Frontal cortex (tissue), 4 donors: ENCODE measurements around the gene MPV17L2. TPM values are rescaled to one million over a fixed set of nuclear protein-coding genes. Genes with fewer than 3 reads are reported as not detected.
"Not testable (repeated sequence)": the region's sequence is repeated elsewhere in the genome, so short reads cannot be mapped to it uniquely, and the experiment has no call there.

Source experiments
- DNase-seq, 2 donors: peaks; one replicate each; pipeline ENCODE4 v3.0.0; 2012; ENCODE audit warnings: low spot score in 2 of 2
- FAIRE-seq: peaks from 2 replicates; lab custom pipeline; 2012; peaks lifted over from hg19 to GRCh38; lab: Jason Lieb, UNC
- total RNA-seq: library from RNA; depleted of rRNA; stranded (reverse); fragments of >200 nt; gene quantifications from one replicate; pipeline ENCODE4 v1.2.3, GENCODE V29; 2014
- donor health status: control.
- donor health status: control.
- donor health status: control.

Gene MPV17L2
- 4.5 TPM for total RNA-seq

GRCh38 chr19:18192673-18193387 is at the start of gene MPV17L2:
Gene MPV17L2, plus strand, starts transcription at chr19:18193218. Its CDS starts 64 bp downstream, at chr19:18193282.
- FAIRE-seq (peak; percentile 99), DNase-seq (peak; percentile 92 to 93)

DNA sequence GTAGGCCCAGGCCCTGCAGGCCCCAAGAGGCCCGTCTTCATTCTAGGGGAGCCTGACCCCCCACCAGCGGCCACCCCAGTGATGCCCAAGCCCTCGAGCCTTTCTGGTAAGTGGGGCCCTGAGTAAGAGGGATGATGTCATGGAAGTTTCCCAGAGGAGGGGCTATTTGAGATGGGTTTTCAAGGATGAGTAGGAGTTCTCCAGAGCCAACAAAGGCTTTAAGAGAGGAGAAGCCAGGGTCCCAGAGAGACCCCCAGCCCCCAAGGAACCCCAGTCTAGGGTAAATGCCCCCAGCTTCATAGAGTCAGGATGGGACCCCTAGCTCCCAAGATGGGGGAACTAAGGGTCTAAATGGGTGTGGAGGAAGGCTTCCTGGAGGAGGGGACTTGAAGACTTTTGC is 49.1 kb upstream of the MPV17L2 start:
- DNase-seq, result no peak
- FAIRE-seq, result no peak

DNA sequence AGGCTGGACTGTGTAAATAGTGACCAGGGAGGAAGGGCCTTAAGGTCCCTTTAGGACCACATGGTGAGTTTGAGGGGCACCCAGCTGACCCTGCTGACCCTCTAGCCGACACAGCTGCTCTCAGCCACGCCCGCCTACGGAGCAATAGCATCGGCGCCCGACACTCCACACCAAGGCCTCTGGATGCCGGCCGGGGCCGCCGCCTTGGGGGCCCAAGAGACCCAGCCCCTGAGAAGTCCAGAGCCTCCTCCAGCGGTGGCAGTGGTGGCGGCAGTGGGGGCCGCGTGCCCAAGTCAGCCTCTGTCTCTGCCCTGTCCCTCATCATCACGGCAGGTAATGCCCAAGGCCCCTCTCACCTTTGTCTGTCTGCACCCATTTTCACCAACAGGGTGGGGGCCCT is 48.7 kb upstream of the MPV17L2 start:
- no peak for FAIRE-seq

GRCh38 chr19:18144906-18145305 is 48.1 kb upstream of the MPV17L2 start:
- FAIRE-seq, result no peak

More for the DNA sequence above, 48.7 kb upstream of the MPV17L2 start:
- DNase-seq, result no peak

DNA sequence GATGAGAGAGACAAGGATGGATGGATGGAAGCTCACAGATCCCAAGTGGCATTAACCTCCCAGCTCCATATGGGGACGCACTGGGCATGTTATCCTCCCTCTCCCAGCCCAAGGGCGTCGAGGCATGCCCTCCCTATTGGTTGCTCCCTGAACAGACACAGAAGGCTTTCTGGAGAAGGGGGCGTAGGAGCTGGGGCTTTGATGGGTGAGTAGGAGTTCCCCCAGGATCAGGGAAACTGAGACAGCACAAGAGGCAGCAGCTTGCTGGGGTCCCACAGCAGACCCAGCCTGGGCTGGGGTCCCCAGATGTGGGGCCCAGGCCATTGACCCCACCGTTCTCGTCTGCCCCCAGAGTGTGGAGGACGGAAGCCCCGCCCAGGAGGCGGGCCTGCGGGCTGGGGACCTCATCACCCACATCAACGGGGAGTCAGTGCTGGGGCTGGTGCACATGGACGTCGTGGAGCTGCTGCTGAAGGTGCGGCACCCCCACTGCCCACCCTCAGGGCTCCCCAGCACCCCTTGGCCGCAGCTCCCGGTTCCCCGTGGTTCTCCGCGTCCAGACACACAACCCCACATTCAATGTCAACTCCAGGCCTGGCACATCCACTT is 47.5 kb upstream of the MPV17L2 start:
- FAIRE-seq (no peak), DNase-seq (no peak)

More at GRCh38 chr19:18144906-18145305, 48.1 kb upstream of the MPV17L2 start:
- DNase-seq, result no peak

DNA sequence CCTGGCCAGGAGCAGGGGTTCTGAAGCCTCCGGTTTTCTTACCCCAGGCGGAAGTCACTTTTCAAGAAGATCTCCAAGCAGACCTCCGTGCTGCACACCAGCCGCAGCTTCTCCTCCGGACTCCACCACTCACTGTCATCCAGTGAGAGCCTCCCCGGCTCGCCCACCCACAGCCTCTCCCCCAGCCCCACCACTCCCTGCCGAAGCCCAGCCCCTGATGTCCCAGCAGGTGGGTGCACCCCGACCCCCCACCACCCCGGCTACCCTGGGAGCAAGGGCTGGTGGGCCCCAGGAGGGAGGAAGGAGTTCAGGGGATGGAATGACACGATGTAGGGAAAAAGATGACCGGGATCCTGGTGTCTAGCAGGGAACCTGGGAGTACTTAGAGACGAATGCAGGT is 45.6 kb upstream of the MPV17L2 start:
- DNase-seq (no peak), FAIRE-seq (no peak)

- DNase-seq, result no peak
- no peak for FAIRE-seq
Measured at GRCh38 chr19:18149596-18149975, 43.4 kb upstream of the MPV17L2 start.

DNA sequence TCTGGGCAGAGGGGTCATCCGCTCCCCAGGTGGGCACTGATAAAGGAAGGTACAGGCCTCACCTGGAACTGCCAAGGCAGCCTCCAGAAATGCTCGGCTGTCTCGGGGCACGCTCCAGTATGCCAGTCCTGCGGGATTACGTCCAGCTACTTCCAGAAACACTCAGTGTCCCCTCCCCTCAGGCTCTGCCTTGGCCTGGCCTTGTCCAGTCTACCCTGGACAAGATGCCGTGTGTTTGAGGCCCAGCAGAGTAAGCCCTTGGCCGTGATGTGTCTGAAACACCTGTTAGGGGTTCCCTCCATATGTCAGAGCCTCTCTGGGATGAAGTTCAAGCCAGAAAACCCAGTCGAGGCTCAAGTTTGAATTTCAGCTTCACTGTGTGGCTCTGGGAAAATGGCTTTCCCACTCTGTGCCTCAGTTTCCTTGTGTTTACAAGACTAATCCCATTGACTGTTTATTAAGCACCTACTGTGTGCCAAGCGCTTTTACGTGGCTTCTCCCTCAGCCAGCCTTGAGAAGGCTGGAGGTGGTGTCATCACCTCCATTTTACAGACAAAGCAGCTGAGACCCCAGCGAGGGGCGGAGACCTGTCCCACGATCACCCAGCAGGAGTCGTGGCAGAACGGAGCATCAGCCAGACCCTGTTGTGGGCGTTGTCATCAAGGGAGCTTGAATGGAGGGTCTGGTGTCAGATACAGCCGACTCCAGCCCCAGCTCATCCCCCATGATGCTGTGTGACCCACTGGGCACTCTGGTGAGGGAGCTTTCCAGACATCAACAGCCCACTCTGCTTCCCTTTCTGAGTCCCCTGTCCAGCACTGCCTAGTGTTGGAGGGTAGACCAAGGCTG is 42.0 kb upstream of the MPV17L2 start:
- no peak for DNase-seq
- FAIRE-seq, result no peak

DNA sequence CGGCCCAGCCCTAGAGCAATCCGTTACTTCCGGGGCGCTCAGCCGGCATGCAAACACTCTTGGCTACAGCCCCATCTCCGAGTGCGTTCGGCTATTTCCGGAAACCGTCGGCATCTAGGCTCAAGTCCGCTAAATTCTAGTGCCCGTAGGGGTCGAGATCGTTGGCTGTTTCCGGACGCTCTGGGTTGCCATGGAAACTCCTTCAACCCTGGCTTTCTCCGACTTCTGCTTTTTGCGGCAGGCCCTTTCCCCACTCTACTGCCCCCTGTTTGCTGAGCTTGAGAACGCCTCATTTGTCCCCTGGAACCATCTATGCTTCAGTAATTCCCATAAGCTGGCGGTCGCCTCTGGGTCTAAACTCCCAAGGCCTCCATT is 40.6 kb upstream of the MPV17L2 start:
- DNase-seq (peak; percentile 94 to 97), FAIRE-seq (no peak)

GRCh38 chr19:18152817-18153555 is 40.0 kb upstream of the MPV17L2 start, which contains the start of gene PIK3R2:
Gene PIK3R2, plus strand, starts transcription at chr19:18153163. Its CDS starts 2,717 bp downstream, at chr19:18155880.
- DNase-seq, result peak; percentile 98 to 100
- no peak for FAIRE-seq

DNA sequence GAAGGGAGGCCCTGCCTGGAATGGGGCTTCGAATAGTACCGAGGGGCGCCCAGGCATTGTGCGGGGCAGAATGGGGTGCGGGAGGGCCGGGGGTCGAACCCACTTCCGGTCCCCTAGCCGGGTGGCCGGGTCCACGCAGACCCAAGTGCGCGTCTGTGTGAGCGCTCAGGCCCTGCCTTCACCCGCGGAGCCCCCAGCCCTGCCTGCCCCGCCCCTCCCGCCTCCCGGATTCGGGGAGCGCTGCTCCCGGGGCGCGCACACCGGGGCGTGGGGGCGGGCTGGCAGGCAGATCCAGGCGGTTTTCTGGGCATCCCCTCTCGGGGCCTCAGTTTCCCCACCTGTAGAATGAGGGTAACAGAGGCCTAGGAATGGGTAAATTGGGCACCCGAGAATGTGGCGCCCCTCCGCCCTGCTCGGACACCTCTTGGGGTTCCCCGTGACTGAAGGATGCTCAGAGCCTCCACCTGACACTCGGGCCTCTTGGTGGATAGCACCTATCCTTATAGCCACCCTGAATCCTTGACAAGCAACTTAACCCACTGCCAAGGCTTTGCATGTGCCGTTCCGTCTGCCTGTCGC is 39.4 kb upstream of the MPV17L2 start:
- no peak for FAIRE-seq
- DNase-seq, result no peak

DNA sequence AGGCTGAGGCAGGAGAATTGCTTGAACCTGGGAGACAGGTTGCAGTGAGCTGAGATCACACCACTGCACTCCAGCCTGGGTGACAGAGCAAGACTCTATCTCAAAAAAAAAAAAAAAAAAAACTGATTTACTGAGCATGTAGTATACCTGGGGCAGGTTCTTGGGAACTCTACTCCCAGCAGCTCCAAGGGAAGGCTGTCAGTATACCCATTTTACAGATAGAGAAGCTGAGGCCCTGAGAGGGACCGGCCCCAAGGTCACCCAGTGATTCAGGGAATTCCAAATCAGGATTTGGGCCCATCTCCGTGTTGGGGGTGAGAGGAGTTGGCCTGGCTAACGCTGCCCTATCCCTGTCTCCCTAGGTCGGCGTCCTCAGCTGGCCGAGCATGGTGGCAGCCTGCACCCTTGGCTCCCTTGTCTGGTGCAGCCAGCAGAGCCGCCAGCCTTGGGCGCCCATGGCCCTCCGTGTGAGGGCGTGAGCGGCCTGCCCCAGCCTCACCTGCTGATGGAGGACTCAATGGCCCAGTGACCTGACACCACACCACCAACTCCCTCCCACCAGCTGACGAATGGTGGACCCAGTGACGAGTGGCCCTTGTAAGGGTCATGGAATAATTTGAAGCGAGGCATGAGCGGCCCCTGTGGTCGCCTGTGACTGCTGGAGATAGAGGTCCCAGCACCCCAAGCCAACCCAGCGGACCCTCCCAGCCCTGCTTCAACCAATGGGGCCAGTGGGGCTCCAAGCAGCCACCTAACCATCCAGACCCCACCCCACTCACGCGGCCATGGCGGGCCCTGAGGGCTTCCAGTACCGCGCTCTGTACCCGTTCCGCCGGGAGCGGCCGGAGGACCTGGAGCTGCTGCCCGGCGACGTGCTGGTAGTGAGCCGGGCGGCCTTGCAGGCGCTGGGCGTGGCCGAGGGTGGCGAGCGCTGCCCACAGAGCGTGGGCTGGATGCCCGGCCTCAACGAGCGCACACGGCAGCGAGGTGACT is 37.6 kb upstream of the MPV17L2 start:
- FAIRE-seq (no peak), DNase-seq (no peak)

- no peak for DNase-seq
- no peak for FAIRE-seq
Measured at GRCh38 chr19:18156268-18156667, 36.8 kb upstream of the MPV17L2 start.

DNA sequence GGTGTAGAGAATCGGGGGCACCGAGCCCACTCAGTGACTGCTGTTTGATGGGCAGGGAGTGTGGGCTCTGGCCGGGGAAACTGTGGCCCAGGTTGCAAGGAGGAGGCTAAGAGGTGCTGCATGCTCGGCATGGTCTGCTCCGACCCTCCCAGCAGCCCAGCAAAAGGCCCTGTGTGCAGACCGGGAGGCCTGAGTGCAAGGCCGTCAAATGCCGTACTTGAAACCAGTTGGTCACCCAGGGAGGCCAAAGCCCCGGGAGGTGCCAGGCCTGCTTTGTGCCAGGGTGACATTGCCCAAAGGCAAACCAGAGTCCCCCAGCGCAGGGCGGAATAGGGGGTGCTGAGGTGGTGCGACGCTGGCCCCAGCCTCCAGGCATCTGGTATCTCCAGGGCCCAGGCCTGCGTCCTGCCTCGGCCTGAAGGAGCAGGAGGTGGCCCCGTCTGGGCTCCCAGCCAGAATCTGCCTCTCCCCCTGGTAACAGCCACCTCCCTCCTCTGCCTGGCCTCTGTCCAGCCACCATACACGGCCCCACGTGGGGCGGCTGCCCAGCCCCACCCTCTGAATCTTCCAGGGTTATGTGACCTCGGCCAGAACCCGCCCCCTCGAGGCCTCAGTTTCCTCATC is 36.1 kb upstream of the MPV17L2 start:
- FAIRE-seq (no peak), DNase-seq (peak; percentile 77 to 85)

GRCh38 chr19:18157465-18158063 is 35.5 kb upstream of the MPV17L2 start:
- DNase-seq (peak; percentile 75 to 86), FAIRE-seq (no peak)

- DNase-seq (no peak), FAIRE-seq (no peak)
Measured at GRCh38 chr19:18158467-18158866, 34.6 kb upstream of the MPV17L2 start.

DNA sequence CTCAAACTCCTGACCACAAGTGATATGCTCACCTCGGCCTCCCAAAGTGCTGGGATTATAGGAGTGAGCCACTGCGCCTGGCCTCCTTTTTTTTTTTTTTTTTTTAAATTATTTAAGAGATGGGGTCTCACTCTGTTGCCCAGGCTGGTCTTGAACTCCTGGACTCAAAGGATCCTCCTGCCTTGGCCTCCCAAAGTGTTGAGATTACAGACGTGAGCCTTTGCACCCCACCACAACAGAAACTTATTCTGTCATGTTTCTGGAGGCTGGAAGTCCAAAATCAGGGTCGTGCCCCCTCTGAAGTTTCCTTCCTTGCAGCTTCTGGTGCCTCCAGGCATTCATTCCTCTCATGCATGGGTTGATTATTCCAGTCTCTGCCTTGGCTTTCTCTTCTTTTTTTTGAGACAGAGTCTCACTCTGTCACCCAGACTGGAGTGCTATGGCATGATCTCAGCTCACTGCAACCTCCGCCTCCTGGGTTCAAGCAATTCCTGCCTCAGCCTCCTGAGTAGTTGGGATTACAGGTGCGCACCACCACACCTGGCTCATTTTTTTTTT is 33.9 kb upstream of the MPV17L2 start:
- FAIRE-seq, DNase-seq: not testable (repeated sequence)
